HUES48 (cell line): ENCODE data around the gene CPNE5.

Experiments used
- H3K27ac ChIP-seq: one replicate; pipeline ENCODE4 v1.7.0; 2013; ENCODE audit warnings: low read depth, low read length, inconsistent platforms
- H3K27me3 ChIP-seq: 2 replicates; pipeline ENCODE4 v1.6.1; 2013; ENCODE audit warnings: mild to moderate bottlenecking, low read length; ENCODE audit not compliant: control insufficient read depth, insufficient read depth
- H3K36me3 ChIP-seq: 2 replicates; pipeline ENCODE4 v1.6.1; 2013; ENCODE audit warnings: low read length; ENCODE audit not compliant: control insufficient read depth, insufficient read depth
- H3K4me1 ChIP-seq: 2 replicates; pipeline ENCODE4 v1.6.1; 2013; ENCODE audit warnings: mild to moderate bottlenecking, low read length; ENCODE audit not compliant: control insufficient read depth, insufficient read depth
- H3K4me3 ChIP-seq: 2 replicates; pipeline ENCODE4 v1.5.1; 2013; ENCODE audit warnings: mild to moderate bottlenecking, low read depth, low read length
- H3K9ac ChIP-seq: 2 replicates; pipeline ENCODE4 v1.6.1; 2013; ENCODE audit warnings: mild to moderate bottlenecking, low read depth, low read length, moderate library complexity
- H3K9me3 ChIP-seq: 2 replicates; pipeline ENCODE4 v1.6.1; 2013; ENCODE audit warnings: low read length; ENCODE audit not compliant: control insufficient read depth, insufficient read depth

Gene CPNE5

DNA sequence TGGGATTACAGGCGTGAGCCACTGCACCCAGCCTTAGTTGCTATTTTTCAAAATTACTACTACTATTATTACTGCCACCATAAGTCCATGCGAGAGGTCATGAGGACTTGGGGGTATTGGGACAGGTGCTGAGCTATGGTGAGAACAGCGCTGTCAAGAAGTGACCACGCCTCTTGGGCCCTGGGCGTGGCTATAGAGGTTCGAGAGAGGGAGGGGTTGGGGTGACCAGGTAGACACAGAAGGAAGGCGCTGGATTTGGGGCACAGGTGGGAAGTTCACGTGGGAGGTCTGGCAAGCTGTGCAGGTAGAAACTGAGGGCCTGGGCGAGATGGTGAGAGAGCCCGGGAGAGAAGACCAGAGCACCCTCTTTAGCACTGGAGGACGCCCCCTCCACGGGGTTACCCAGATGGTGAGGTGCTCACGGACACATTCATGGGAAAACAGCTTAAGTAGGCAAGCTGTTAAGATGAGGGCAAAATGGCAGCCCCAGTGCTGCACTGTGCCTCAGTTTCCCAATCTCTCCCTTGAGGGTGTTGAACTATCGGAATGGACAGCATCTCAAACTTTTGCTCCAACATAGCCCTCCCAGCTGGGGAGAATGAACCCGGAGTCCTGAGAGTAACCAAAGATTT, 80.6 kb downstream of the CPNE5 start:
- Histone ChIP-seq H3K36me3 (no peaks in the 10 kb centered on the region), H3K27me3 (no peaks in the 10 kb centered on the region), H3K4me3 (no peak overlapping the region), H3K9me3 (no peaks in the 10 kb centered on the region), H3K27ac (no peak overlapping the region), H3K4me1 (peaks cover 6% of the 10 kb centered on the region), H3K9ac (no peak overlapping the region)

GRCh38 chr6:36757943-36758508, 81.2 kb downstream of the CPNE5 start:
- Histone ChIP-seq H3K9me3 (no peaks in the 10 kb centered on the region), H3K9ac (no peak overlapping the region), H3K27ac (no peak overlapping the region), H3K4me3 (no peak overlapping the region), H3K36me3 (no peaks in the 10 kb centered on the region), H3K27me3 (no peaks in the 10 kb centered on the region), H3K4me1 (peaks cover 8% of the 10 kb centered on the region)

DNA sequence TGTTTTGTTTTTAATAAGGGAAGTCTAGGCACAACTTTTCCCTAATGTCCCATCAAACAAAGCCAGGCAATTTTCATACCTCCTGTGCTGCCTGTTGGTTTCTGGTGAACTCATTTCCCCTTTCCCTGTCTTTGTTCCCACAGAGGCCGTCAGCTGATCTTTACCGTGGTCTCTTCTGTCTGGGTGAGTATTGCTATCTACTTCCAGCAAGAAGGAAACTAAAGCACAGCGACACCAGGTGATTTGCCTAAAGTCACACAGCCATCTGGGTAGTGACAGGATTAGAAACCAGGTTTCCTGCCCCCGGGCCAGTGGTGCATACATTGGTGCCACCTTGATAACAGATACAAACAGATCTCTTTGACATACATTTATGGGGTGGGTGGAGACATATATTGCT, 82.0 kb downstream of the CPNE5 start:
- H3K36me3 ChIP-seq: no peaks in the 10 kb centered on the region
- peaks cover 8% of the 10 kb centered on the region for H3K4me1 ChIP-seq
- no peak overlapping the region for H3K27ac ChIP-seq
- H3K9me3 ChIP-seq: no peaks in the 10 kb centered on the region
- no peaks in the 10 kb centered on the region for H3K27me3 ChIP-seq
- no peak overlapping the region for H3K9ac ChIP-seq
- no peak overlapping the region for H3K4me3 ChIP-seq

DNA sequence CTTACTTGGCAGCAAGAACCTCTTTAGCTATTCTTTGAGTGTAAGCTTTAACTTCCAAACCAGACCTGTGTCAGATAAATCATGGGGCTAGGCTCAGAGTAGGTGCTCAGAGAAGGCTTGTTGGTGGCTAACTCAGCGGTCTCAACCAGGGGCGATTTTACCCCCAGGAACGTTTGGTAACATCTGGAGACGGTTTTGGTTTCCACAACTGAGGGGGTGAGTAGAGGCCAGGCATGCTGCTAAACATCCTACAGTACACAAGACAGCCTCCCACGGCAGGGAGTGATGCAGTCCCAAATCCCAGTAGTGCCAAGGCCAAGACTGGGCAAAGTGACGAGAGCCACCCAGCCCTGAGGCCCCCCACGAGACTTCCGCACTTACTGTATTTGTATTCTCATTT, 82.5 kb downstream of the CPNE5 start:
- Histone ChIP-seq H3K4me1 (peaks cover 8% of the 10 kb centered on the region), H3K27me3 (no peaks in the 10 kb centered on the region), H3K4me3 (no peak overlapping the region), H3K27ac (no peak overlapping the region), H3K9me3 (no peaks in the 10 kb centered on the region), H3K9ac (no peak overlapping the region), H3K36me3 (no peaks in the 10 kb centered on the region)

DNA sequence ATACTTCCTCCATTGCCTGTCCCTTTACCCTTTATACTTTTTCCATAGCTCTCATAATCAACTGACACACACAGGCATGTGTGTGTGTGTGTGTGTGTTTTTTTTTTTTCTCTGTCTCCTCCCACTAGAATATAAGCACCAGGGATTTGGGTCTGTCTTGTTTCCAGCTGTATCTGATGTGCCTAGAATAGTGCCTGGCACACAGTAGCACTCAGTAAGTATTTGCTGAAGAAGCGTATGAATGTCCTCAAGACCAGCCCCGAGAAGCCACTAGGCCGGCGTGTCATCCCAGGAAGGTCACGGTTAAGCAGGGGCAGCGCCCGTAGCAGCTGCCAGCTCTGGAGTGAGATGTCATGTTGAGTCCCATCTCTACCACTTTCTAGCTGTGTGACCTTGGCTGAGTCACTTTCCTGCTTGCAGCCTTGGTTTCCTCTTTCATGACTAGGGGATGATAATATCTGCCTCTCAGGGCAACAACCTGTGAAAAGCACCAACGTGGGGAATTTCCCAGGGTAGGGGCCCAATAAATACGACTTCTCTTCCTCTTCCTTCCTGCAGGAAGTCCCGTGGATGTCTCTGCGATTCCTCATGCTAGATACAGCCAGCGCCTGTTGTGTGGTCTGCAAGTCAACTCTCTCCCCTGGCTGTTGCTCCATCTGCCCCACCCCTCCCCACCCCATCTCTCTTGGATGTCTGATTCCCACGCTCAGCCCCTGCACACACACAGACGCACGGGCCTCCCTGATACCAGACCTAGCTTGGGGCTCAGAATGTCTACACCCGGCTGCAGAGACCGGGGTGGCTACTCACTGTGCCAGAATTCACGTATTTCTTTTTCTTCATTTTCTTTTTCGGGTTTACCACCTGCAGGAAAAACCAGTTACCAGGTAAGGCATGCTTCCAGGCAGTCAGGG, 83.6 kb downstream of the CPNE5 start:
- H3K27me3 ChIP-seq: no peaks in the 10 kb centered on the region
- peaks cover 8% of the 10 kb centered on the region for H3K4me1 ChIP-seq
- no peaks in the 10 kb centered on the region for H3K36me3 ChIP-seq
- H3K9ac ChIP-seq: no peak overlapping the region
- H3K27ac ChIP-seq: no peak overlapping the region
- no peaks in the 10 kb centered on the region for H3K9me3 ChIP-seq
- H3K4me3 ChIP-seq: no peak overlapping the region

DNA sequence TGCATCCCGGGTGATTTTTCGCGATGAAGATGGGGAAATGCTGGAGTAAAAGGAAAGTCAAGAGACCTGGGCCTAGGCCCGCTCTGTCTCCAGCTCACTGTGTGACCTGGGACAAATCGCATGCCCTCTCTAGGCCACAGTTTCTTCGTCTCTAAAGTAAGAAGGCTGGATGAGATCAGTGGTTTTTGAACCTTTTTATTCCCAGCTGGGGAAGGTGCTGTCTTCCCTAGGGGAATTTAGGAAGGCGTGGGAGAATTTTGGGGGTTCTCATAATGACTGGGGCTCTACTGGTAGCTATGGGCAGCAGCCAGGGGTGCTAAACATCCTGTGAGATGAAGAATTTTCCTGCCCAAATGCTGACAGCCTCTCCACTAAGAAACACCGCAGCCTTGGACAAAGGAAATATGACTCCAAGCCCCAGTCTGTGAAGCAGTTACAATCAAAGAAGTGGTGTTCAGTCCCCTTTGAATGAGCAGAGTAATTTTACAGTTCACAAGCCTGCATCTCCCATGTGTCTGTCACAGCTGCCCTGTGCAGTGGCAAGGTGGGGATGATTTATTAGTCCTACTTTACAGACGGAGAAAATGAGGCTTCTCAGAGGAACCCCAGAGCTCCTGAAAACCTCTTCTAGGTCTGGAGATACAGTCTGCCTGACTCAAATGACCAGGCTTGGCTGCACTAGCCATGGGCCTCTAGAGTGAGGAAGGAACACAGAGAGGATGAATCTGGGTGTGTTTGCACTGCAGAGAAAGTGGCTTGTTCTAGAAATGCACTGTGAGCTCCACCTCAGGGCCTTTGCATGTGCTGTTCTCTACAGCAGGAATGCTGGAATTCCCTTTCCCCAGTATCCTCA, 84.4 kb downstream of the CPNE5 start:
- Histone ChIP-seq H3K27ac (no peak overlapping the region), H3K9me3 (no peaks in the 10 kb centered on the region), H3K27me3 (no peaks in the 10 kb centered on the region), H3K4me3 (no peak overlapping the region), H3K36me3 (no peaks in the 10 kb centered on the region), H3K4me1 (peaks cover 8% of the 10 kb centered on the region), H3K9ac (no peak overlapping the region)

DNA sequence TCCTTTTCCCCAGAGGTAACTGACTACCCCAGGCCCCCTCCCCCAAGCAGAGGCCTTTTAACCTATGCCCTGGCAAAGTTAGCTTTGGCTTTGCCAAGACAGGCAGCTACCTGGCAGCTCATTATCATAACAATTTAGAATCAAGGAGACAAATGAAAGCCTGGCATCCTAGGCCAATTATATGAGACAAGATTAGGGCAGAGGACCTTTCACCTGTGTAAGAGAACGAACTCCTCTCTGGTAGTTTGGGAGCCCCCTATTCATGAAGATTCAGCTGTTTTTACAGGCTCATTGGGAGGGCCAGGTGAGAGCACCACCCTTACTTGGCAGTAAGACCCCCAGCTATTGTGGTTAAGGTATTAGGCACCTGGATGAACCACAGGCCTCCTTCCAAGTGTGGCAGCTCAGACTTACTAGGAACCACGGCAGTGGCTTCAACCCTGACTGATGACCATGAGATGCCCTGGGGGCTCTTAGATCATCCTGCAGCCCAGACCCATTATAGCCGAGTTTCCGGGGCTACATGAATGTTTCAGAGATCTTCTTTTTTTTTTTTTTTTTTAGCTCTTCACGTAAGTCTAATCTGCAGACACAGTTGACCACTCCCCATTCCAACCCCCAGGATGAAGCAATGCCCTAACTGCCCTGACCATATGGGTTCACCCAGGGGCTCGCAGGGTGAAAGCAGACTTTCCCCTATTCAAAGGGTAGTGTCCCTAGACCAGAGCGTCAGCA, 85.4 kb downstream of the CPNE5 start:
- no peak overlapping the region for H3K4me3 ChIP-seq
- no peaks in the 10 kb centered on the region for H3K9me3 ChIP-seq
- H3K36me3 ChIP-seq: no peaks in the 10 kb centered on the region
- H3K27me3 ChIP-seq: no peaks in the 10 kb centered on the region
- H3K9ac ChIP-seq: no peak overlapping the region
- no peak overlapping the region for H3K27ac ChIP-seq
- H3K4me1 ChIP-seq: peaks cover 6% of the 10 kb centered on the region; the same call in 1 of the 2 replicates

GRCh38 chr6:36752886-36753506, 86.2 kb downstream of the CPNE5 start:
- no peaks in the 10 kb centered on the region for H3K36me3 ChIP-seq

GRCh38 chr6:36752187-36752885, 86.9 kb downstream of the CPNE5 start:
- Histone ChIP-seq H3K27me3 (no peaks in the 10 kb centered on the region), H3K9ac (no peak overlapping the region), H3K36me3 (no peaks in the 10 kb centered on the region), H3K4me1 (peaks cover 4% of the 10 kb centered on the region; the same call in 1 of the 2 replicates), H3K9me3 (no peaks in the 10 kb centered on the region), H3K27ac (no peak overlapping the region), H3K4me3 (no peak overlapping the region)

More at GRCh38 chr6:36752886-36753506, 86.2 kb downstream of the CPNE5 start:
- H3K27me3 ChIP-seq: no peaks in the 10 kb centered on the region
- peaks cover 4% of the 10 kb centered on the region; the same call in 1 of the 2 replicates for H3K4me1 ChIP-seq
- no peak overlapping the region for H3K27ac ChIP-seq
- H3K9ac ChIP-seq: no peak overlapping the region
- no peak overlapping the region for H3K4me3 ChIP-seq
- H3K9me3 ChIP-seq: no peaks in the 10 kb centered on the region
